Esophagus squamous epithelium (tissue), 5 donors: ENCODE data around the gene SRP19. TPM values are rescaled to one million over a fixed set of nuclear protein-coding genes. Genes with fewer than 3 reads are reported as not detected.

Experiments
- DNase-seq: peaks from one replicate; lab custom pipeline; 2025; lab: John Stamatoyannopoulos, UW
- H3K27ac ChIP-seq, 4 donors: fragments of 200-600 bp; sonication (generic); one replicate each; pipeline ENCODE4 v1.5.1; 2016 to 2019; ENCODE audit warnings: mild to moderate bottlenecking in 1 of 4
- H3K27me3 ChIP-seq, 4 donors: fragments of 200-600 bp; sonication (generic); 1 replicate in 3 of 4; 2 replicates in 1 of 4; pipeline versions ENCODE4 v1.5.1 to v1.6.0; 2017 to 2021; ENCODE audit warnings: antibody characterized with exemption in 1 of 4
- H3K36me3 ChIP-seq, 3 donors: fragments of 200-600 bp; sonication (generic); one replicate each; pipeline ENCODE4 v1.5.1; 2016 to 2019
- H3K4me1 ChIP-seq, 3 donors: fragments of 200-600 bp; sonication (generic); one replicate each; pipeline ENCODE4 v1.5.1; 2017 to 2019
- H3K4me3 ChIP-seq, 4 donors: fragments of 200-600 bp; sonication (generic); 1 replicate in 3 of 4; 2 replicates in 1 of 4; pipeline ENCODE4 v1.5.1; 2016 to 2019; ENCODE audit warnings: mild to moderate bottlenecking in 2 of 4, moderate library complexity in 1 of 4
- H3K9me3 ChIP-seq, 3 donors: fragments of 200-600 bp; sonication (generic); one replicate each; pipeline ENCODE4 v1.5.1; 2016 to 2019
- CTCF ChIP-seq, 6 experiments: fragments of 450-650 bp in 4 of 6; fragments of 200-600 bp in 2 of 6; sonication (generic) in 2 of 6; IDR thresholded peaks; one replicate each; pipeline ENCODE4 v1.5.1; 2016 to 2019; ENCODE audit warnings: antibody characterized with exemption in 6 of 6, mild to moderate bottlenecking in 4 of 6, moderate library complexity in 4 of 6
- POLR2A ChIP-seq, 4 donors: fragments of 450-650 bp; IDR thresholded peaks; one replicate each; pipeline ENCODE4 v1.6.1; 2017; ENCODE audit warnings: antibody characterized with exemption in 4 of 4, mild to moderate bottlenecking in 4 of 4, moderate library complexity in 3 of 4
- WGBS, 2 donors: methylation state at CpG; one replicate each; pipeline ENCODE4 v1.1.5; 2018; 5-methylcytosine and 5-hydroxymethylcytosine counted together
- intact Hi-C: fragments of 100-400 bp; cut with DNase I; formaldehyde crosslinking; loops from one replicate; pipeline ENCODE4 v1.15.0; 2022
- total RNA-seq, 4 donors: library from RNA; depleted of rRNA; stranded (reverse); fragments of >200 nt; gene quantifications; one replicate each; pipeline ENCODE4 v1.1.0, GENCODE V29; 2016
- donor health status: DM: yes; HTN: yes; CAD: no.

SRP19 gene
- total RNA-seq, 4 donors from 2014 or later, result 34.3 to 81.0 (median 52.5) TPM

DNA sequence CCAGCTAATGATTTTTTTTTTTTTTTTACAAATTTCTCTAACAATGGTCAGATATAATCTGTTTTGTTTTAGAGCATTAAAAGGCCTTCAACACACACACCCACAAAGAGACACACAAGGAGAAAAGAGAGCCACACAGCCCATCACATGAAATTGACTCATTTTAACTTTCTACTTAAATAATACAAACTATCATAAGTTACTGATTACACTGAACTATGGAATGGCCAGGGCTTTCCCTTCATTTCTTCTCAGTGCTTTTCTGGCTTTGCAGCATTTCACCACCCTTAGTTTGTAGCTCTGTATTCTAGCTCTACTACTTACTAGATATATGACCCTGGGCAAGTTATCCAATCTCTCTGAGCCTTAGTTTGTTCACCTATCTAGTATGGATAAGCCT lies 47.8 kb downstream of the SRP19 start:
- H3K4me3 ChIP-seq, result no peak overlapping the region
- no peaks in the 10 kb centered on the region for H3K27me3 ChIP-seq
- peaks cover 0 to 56% (median under 1%) of the 10 kb centered on the region in 3 donors for H3K36me3 ChIP-seq
- intact Hi-C loops, result no loop called here
- H3K27ac ChIP-seq, result no peak overlapping the region
- H3K4me1 ChIP-seq, result peaks cover 0 to 11% (median 4%) of the 10 kb centered on the region in 3 donors
- no peak for DNase-seq
- H3K9me3 ChIP-seq, result no peaks in the 10 kb centered on the region
- TF ChIP-seq POLR2A (IDR thresholded peaks at IDR 0.05), result no peak
- no peak for TF ChIP-seq CTCF (IDR thresholded peaks at IDR 0.05)

DNA sequence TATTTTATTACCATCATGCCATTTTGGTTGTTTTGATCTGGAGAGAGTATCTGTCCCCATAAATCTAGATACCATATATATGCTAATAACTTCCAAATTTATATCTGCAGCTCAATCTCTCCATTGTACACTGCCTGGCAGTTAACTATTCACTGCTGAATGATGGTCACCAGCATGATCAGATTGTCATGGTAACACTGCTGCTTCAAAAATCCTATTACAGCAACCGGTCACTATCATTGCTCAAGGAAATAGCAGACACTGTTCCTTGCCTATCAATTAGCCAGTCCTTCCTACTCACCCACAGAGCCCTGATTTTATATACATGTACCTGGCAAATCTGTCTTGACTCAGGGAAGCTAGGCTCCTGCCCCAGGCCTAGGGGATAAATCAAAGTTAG lies 49.4 kb downstream of the SRP19 start:
- TF ChIP-seq CTCF (IDR thresholded peaks at IDR 0.05), result no peak
- TF ChIP-seq POLR2A (IDR thresholded peaks at IDR 0.05), result no peak
- 87 to 100% methylated on average over 1 of the region's 1 CpG for WGBS, 2 donors
- Histone ChIP-seq H3K27me3 (no peaks in the 10 kb centered on the region), H3K4me3 (no peak overlapping the region), H3K36me3 (peaks cover 0 to 69% (median 3%) of the 10 kb centered on the region in 3 donors), H3K4me1 (peaks cover 0 to 24% (median 4%) of the 10 kb centered on the region in 3 donors), H3K9me3 (no peaks in the 10 kb centered on the region), H3K27ac (no peak overlapping the region)
- no peak for DNase-seq
- intact Hi-C loops, result no loop called here

- TF ChIP-seq POLR2A (IDR thresholded peaks at IDR 0.05) (no peak), CTCF (IDR thresholded peaks at IDR 0.05) (no peak)
- Histone ChIP-seq H3K27ac (no peak overlapping the region), H3K9me3 (no peaks in the 10 kb centered on the region), H3K36me3 (peaks cover 0 to 75% (median 3%) of the 10 kb centered on the region in 3 donors), H3K4me1 (peaks cover 11 to 64% (median 24%) of the 10 kb centered on the region in 3 donors), H3K27me3 (no peaks in the 10 kb centered on the region), H3K4me3 (no peak overlapping the region)
- intact Hi-C loops, result no loop called here
- no peak for DNase-seq
- 92 to 93% methylated on average over 4 of the region's 4 CpGs for WGBS, 2 donors
Observed at GRCh38 chr5:112914584-112914983, 53.5 kb downstream of the SRP19 start.

DNA sequence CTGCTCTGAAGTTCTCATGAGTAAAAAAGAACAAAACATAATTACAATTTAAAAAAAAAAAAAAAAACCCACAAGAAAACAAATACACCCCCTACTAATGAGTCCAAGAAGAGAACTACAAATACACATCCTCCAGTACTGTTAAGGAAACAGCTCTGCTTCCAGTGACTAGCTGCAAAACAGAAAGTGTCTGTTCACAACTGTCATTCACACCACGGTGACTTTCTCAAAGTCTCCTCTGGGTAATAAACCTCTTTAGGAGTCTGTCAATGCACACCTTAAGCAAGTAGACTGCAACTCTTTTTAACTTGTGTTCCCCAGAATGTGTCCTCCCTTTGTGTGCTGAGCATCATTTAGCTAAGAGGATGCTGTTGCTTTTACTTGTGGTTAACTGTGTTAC lies 54.7 kb downstream of the SRP19 start:
- no peak for DNase-seq
- Histone ChIP-seq H3K4me1 (peaks cover 11 to 77% (median 30%) of the 10 kb centered on the region in 3 donors), H3K36me3 (peaks cover 0 to 67% (median 3%) of the 10 kb centered on the region in 3 donors), H3K9me3 (no peaks in the 10 kb centered on the region), H3K4me3 (no peak overlapping the region), H3K27ac (no peak overlapping the region), H3K27me3 (no peaks in the 10 kb centered on the region)
- intact Hi-C loops, result no loop called here
- WGBS, 2 donors, result 39 to 50% methylated on average over 1 of the region's 1 CpG
- TF ChIP-seq CTCF (IDR thresholded peaks at IDR 0.05) (no peak), POLR2A (IDR thresholded peaks at IDR 0.05) (no peak)

GRCh38 chr5:112917453-112917995 lies 56.4 kb downstream of the SRP19 start:
- H3K36me3 ChIP-seq, result peaks cover 0 to 62% (median 3%) of the 10 kb centered on the region in 3 donors

More at GRCh38 chr5:112917453-112917995, 56.4 kb downstream of the SRP19 start:
- 80 to 91% methylated on average over 2 of the region's 2 CpGs for WGBS, 2 donors
- TF ChIP-seq CTCF (IDR thresholded peaks at IDR 0.05) (peak in 1 of 6 experiments; percentile 14), POLR2A (IDR thresholded peaks at IDR 0.05) (no peak)
- H3K9me3 ChIP-seq, result no peaks in the 10 kb centered on the region
- no peak for DNase-seq
- intact Hi-C loops, result no loop called here
- peaks cover 11 to 76% (median 31%) of the 10 kb centered on the region in 3 donors for H3K4me1 ChIP-seq
- H3K27ac ChIP-seq, result no peak overlapping the region
- no peaks in the 10 kb centered on the region for H3K27me3 ChIP-seq
- no peak overlapping the region for H3K4me3 ChIP-seq
